ENCODE results near the gene PRSS27.
"Not testable (repeated sequence)": the region's sequence is repeated elsewhere in the genome, so short reads cannot be mapped to it uniquely, and the experiment has no call there.

GRCh38 chr16:2686075-2686474, 33.9 kb downstream of the PRSS27 start:
- not testable (repeated sequence) for TF ChIP-seq CTCF (IDR thresholded peaks at IDR 0.05; ENCODE audit: low read length); EZH2 (IDR thresholded peaks at IDR 0.05; ENCODE audit: borderline replicate concordance, low read length)
